GM12892 (cell line): ENCODE measurements around the gene PSMG1.

Source experiments
- DNase-seq: peaks from one replicate; pipeline ENCODE4 v3.0.0; 2011; ENCODE audit not compliant: insufficient read length
- FAIRE-seq: peaks from 2 replicates; lab custom pipeline; 2011; peaks lifted over from hg19 to GRCh38; lab: Jason Lieb, UNC
- POLR2A ChIP-seq: IDR thresholded peaks from 2 replicates; pipeline ENCODE4 v1.6.1; 2011; ENCODE audit warnings: low read depth, low read length, control low read depth
- POLR2AphosphoS5 ChIP-seq: IDR thresholded peaks from 2 replicates; pipeline ENCODE4 v1.6.1; 2011; ENCODE audit warnings: low read depth, low read length, control low read depth
- TAF1 ChIP-seq: IDR thresholded peaks from 2 replicates; pipeline ENCODE4 v1.6.1; 2011; ENCODE audit warnings: low read depth, mild to moderate bottlenecking, control low read depth, low read length, borderline replicate concordance

PSMG1 gene

GRCh38 chr21:39132248-39132647 lies 51.0 kb downstream of the PSMG1 start:
- DNase-seq, result no peak
- no peak for FAIRE-seq
- TF ChIP-seq POLR2A (no peak), POLR2AphosphoS5 (no peak), TAF1 (no peak)

- TF ChIP-seq TAF1, result no peak
- no peak for TF ChIP-seq POLR2A
- no peak for TF ChIP-seq POLR2AphosphoS5
- FAIRE-seq, result no peak
- no peak for DNase-seq
Observed at GRCh38 chr21:39131791-39132190, 51.5 kb downstream of the PSMG1 start.

- TF ChIP-seq POLR2A, result no peak
- TF ChIP-seq POLR2AphosphoS5, result no peak
- no peak for FAIRE-seq
- no peak for DNase-seq
Observed at GRCh38 chr21:39127506-39127905, 55.7 kb downstream of the PSMG1 start.

GRCh38 chr21:39126486-39126806 lies 56.8 kb downstream of the PSMG1 start:
- FAIRE-seq (no peak), DNase-seq (no peak)
- no peak for TF ChIP-seq TAF1
- TF ChIP-seq POLR2A, result no peak
- TF ChIP-seq POLR2AphosphoS5, result no peak

GRCh38 chr21:39125752-39126485 lies 57.3 kb downstream of the PSMG1 start:
- DNase-seq, result no peak
- no peak for FAIRE-seq

More at GRCh38 chr21:39125752-39126485, 57.3 kb downstream of the PSMG1 start:
- no peak for TF ChIP-seq POLR2A
- TF ChIP-seq TAF1, result no peak
- no peak for TF ChIP-seq POLR2AphosphoS5
